Liver (tissue), 3 donors: Measurements from ENCODE around the gene SPR.

Experiments
- JUND ChIP-seq, 2 donors: IDR thresholded peaks; 2 replicates each; pipeline ENCODE4 v1.6.1; 2016; ENCODE audit warnings: antibody characterized with exemption in 2 of 2
- RAD21 ChIP-seq, 2 donors: IDR thresholded peaks; 2 replicates each; pipeline ENCODE4 v1.6.1; 2016; ENCODE audit warnings: antibody characterized with exemption in 2 of 2, mild to moderate bottlenecking in 2 of 2
- TF ChIP-seq, protein P1 (sequence below): fragments of 150-350 bp; IDR thresholded peaks from 2 replicates; pipeline ENCODE4 v1.5.1; 2017; ENCODE audit warnings: improper control_type of control experiment, low read depth, low read length; ENCODE audit not compliant: missing input control
- TF ChIP-seq, protein P2 (sequence below): IDR thresholded peaks from 2 replicates; pipeline ENCODE4 v1.6.1; 2016; ENCODE audit warnings: antibody characterized with exemption, mild to moderate bottlenecking
- TF ChIP-seq, protein P3 (sequence below): IDR thresholded peaks from 2 replicates; pipeline ENCODE4 v1.6.1; 2016; ENCODE audit warnings: antibody characterized with exemption
- donor health status: healthy.
- donor health status: healthy.

DNA sequence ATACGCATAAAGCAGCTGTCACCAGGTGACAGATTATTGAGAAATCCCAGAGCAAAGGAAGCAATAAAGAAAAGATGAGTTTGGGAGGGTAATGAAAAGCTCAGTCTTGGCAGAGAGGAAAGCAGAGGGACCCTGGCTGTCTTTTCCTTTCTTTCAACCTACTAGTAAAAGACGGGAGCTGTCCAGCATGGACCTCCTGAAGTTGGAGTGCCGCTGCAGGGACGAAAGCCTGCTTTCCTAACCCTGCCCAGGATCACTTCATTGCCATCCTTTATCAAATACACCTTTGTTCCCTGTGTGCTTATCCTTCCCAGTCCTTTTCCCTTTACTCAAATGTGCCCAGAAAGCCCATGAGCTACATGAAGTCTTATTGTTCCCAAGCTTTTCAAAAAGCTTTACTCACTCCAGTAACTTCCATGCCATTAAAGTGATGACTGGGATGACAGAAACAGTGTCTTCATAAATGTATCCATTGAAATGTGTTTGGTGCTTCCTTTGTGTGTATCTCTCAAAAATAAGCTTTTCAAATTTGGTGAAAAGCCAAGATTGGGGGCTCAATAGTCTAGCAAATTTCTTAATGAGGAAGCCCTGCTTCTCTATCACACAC is 3.7 kb upstream of the SPR start:
- TF ChIP-seq, protein P1, sequence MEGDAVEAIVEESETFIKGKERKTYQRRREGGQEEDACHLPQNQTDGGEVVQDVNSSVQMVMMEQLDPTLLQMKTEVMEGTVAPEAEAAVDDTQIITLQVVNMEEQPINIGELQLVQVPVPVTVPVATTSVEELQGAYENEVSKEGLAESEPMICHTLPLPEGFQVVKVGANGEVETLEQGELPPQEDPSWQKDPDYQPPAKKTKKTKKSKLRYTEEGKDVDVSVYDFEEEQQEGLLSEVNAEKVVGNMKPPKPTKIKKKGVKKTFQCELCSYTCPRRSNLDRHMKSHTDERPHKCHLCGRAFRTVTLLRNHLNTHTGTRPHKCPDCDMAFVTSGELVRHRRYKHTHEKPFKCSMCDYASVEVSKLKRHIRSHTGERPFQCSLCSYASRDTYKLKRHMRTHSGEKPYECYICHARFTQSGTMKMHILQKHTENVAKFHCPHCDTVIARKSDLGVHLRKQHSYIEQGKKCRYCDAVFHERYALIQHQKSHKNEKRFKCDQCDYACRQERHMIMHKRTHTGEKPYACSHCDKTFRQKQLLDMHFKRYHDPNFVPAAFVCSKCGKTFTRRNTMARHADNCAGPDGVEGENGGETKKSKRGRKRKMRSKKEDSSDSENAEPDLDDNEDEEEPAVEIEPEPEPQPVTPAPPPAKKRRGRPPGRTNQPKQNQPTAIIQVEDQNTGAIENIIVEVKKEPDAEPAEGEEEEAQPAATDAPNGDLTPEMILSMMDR: no peak
- TF ChIP-seq, protein P2, sequence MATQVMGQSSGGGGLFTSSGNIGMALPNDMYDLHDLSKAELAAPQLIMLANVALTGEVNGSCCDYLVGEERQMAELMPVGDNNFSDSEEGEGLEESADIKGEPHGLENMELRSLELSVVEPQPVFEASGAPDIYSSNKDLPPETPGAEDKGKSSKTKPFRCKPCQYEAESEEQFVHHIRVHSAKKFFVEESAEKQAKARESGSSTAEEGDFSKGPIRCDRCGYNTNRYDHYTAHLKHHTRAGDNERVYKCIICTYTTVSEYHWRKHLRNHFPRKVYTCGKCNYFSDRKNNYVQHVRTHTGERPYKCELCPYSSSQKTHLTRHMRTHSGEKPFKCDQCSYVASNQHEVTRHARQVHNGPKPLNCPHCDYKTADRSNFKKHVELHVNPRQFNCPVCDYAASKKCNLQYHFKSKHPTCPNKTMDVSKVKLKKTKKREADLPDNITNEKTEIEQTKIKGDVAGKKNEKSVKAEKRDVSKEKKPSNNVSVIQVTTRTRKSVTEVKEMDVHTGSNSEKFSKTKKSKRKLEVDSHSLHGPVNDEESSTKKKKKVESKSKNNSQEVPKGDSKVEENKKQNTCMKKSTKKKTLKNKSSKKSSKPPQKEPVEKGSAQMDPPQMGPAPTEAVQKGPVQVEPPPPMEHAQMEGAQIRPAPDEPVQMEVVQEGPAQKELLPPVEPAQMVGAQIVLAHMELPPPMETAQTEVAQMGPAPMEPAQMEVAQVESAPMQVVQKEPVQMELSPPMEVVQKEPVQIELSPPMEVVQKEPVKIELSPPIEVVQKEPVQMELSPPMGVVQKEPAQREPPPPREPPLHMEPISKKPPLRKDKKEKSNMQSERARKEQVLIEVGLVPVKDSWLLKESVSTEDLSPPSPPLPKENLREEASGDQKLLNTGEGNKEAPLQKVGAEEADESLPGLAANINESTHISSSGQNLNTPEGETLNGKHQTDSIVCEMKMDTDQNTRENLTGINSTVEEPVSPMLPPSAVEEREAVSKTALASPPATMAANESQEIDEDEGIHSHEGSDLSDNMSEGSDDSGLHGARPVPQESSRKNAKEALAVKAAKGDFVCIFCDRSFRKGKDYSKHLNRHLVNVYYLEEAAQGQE: peak; percentile 100
- TF ChIP-seq, protein P3, sequence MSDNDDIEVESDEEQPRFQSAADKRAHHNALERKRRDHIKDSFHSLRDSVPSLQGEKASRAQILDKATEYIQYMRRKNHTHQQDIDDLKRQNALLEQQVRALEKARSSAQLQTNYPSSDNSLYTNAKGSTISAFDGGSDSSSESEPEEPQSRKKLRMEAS: no peak
- TF ChIP-seq JUND (IDR thresholded peaks at IDR 0.05) (no peak), RAD21 (IDR thresholded peaks at IDR 0.05) (no peak)
